ENCODE data around the gene FBXO46. TPM values are rescaled to one million over a fixed set of nuclear protein-coding genes. Genes with fewer than 3 reads are reported as not detected.

FBXO46 gene
- total RNA-seq, 4 donors from 2014 or later = 8.3 to 25.2 (median 19.7) TPM

- Histone ChIP-seq H3K27me3 (no peaks in the 10 kb centered on the region), H3K4me3 (no peak overlapping the region), H3K36me3 (peaks cover 0 to 15% (median 0%) of the 10 kb centered on the region in 3 donors), H3K27ac (no peak overlapping the region), H3K4me1 (peaks cover 0 to 41% (median 15%) of the 10 kb centered on the region in 4 donors), H3K9me3 (no peaks in the 10 kb centered on the region)
- TF ChIP-seq CTCF (IDR thresholded peaks at IDR 0.05) (no peak), POLR2A (IDR thresholded peaks at IDR 0.05) (no peak)
- no peak for DNase-seq
Measured at GRCh38 chr19:45777395-45777961, 46.8 kb upstream of the FBXO46 start.

GRCh38 chr19:45774765-45775164 is 44.1 kb upstream of the FBXO46 start:
- Histone ChIP-seq H3K4me3 (no peak overlapping the region), H3K27ac (no peak overlapping the region), H3K9me3 (no peaks in the 10 kb centered on the region), H3K4me1 (peaks cover 0 to 38% (median 17%) of the 10 kb centered on the region in 4 donors), H3K27me3 (no peaks in the 10 kb centered on the region), H3K36me3 (peaks cover 0 to 15% (median 0%) of the 10 kb centered on the region in 3 donors)
- TF ChIP-seq POLR2A (IDR thresholded peaks at IDR 0.05) (no peak), CTCF (IDR thresholded peaks at IDR 0.05) (peak in 2 of 6 experiments; percentile 24 to 27)
- no peak for DNase-seq

- no peaks in the 10 kb centered on the region for H3K9me3 ChIP-seq
- peak overlapping the region in 1 of 4 donors; percentile 99 for H3K27ac ChIP-seq
- H3K4me3 ChIP-seq = no peak overlapping the region
- no peaks in the 10 kb centered on the region for H3K27me3 ChIP-seq
- TF ChIP-seq POLR2A (IDR thresholded peaks at IDR 0.05) = no peak
- TF ChIP-seq CTCF (IDR thresholded peaks at IDR 0.05) = no peak
- peaks cover 0 to 15% (median 0%) of the 10 kb centered on the region in 3 donors for H3K36me3 ChIP-seq
- no peak for DNase-seq
- peaks cover 0 to 26% (median 6%) of the 10 kb centered on the region in 4 donors for H3K4me1 ChIP-seq
Measured at GRCh38 chr19:45773384-45773783, 42.7 kb upstream of the FBXO46 start.

GRCh38 chr19:45772912-45773311 is 42.2 kb upstream of the FBXO46 start:
- Histone ChIP-seq H3K27ac (peak overlapping the region in 2 of 4 donors; percentile 96 to 99), H3K4me3 (no peak overlapping the region), H3K4me1 (peaks cover 0 to 25% (median 9%) of the 10 kb centered on the region in 4 donors), H3K9me3 (no peaks in the 10 kb centered on the region), H3K36me3 (peaks cover 0 to 15% (median 0%) of the 10 kb centered on the region in 3 donors), H3K27me3 (no peaks in the 10 kb centered on the region)
- no peak for TF ChIP-seq CTCF (IDR thresholded peaks at IDR 0.05)
- no peak for TF ChIP-seq POLR2A (IDR thresholded peaks at IDR 0.05)
- DNase-seq = no peak

GRCh38 chr19:45772130-45772840 is 41.6 kb upstream of the FBXO46 start:
- peak overlapping the region in 2 of 4 donors; percentile 86 to 89 for H3K4me3 ChIP-seq
- DNase-seq = peak in 2 of 3 donors; percentile 66 to 71
- H3K36me3 ChIP-seq = peaks cover 0 to 8% (median 0%) of the 10 kb centered on the region in 3 donors
- H3K4me1 ChIP-seq = peaks cover 0 to 25% (median 13%) of the 10 kb centered on the region in 4 donors
- peak overlapping the region in 3 of 4 donors; percentile 76 to 99 (median 96) for H3K27ac ChIP-seq
- no peaks in the 10 kb centered on the region for H3K9me3 ChIP-seq
- TF ChIP-seq POLR2A (IDR thresholded peaks at IDR 0.05) = peak; percentile 37 to 47
- no peak for TF ChIP-seq CTCF (IDR thresholded peaks at IDR 0.05)
- no peaks in the 10 kb centered on the region for H3K27me3 ChIP-seq

All from Peyer's patch (tissue), 4 donors.